ENCODE results near the gene CARS1. TPM values are rescaled to one million over a fixed set of nuclear protein-coding genes. Genes with fewer than 3 reads are reported as not detected.

Gene CARS1
- total RNA-seq, 4 donors from 2014 or later = 29.3 to 50.4 (median 36.4) TPM

DNA sequence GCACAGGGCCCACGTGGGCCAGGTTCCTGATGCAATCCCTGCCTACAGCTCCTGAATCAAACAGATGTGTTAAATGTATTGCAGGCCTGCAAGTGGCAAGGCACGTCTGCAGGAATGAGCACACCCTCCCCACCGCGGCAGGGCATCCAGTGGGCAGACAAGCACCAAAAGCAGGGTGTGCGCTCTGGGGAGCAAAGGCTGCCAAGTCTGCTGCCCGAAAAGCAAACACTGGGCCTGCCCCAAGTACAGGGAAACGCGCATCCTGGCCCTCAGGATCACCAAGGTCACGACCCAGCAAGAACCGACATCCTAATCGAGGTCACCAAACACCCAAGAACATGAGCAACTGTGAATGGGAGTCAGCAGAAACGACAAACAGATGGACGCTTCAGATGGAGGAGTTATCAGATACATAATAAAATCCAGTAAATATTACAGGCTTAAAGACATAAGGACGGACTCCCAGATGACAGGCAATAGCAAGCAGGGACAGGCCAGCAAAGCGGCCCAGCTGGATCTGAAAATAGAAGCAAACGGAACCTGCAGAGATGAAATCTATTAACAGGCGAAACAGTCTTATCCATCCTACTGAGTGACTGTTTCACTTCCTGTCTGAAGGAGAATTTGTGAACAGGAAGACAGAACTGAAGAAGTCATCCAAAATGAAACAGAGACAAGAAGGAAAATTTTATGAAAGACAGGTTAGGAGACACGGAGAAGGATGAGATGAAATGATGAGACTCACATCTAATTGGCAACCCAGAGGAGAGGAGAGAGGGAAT lies 26.7 kb downstream of the CARS1 start:
- TF ChIP-seq POLR2A (IDR thresholded peaks at IDR 0.05) (no peak), EP300 (IDR thresholded peaks at IDR 0.05) (no peak)
- TF ChIP-seq, protein P1, sequence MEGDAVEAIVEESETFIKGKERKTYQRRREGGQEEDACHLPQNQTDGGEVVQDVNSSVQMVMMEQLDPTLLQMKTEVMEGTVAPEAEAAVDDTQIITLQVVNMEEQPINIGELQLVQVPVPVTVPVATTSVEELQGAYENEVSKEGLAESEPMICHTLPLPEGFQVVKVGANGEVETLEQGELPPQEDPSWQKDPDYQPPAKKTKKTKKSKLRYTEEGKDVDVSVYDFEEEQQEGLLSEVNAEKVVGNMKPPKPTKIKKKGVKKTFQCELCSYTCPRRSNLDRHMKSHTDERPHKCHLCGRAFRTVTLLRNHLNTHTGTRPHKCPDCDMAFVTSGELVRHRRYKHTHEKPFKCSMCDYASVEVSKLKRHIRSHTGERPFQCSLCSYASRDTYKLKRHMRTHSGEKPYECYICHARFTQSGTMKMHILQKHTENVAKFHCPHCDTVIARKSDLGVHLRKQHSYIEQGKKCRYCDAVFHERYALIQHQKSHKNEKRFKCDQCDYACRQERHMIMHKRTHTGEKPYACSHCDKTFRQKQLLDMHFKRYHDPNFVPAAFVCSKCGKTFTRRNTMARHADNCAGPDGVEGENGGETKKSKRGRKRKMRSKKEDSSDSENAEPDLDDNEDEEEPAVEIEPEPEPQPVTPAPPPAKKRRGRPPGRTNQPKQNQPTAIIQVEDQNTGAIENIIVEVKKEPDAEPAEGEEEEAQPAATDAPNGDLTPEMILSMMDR (IDR thresholded peaks at IDR 0.05) = no peak
- DNase-seq (ENCODE audit: low spot score in 2 of 2) = no peak
- no peaks in the 10 kb centered on the region for H3K27me3 ChIP-seq
- no peaks in the 10 kb centered on the region for H3K9me3 ChIP-seq
- no peak overlapping the region for H3K27ac ChIP-seq
- H3K36me3 ChIP-seq = peaks cover under 1 to 80% (median 17%) of the 10 kb centered on the region in 3 donors
- no peaks in the 10 kb centered on the region for H3K4me1 ChIP-seq
- no peak overlapping the region for H3K4me3 ChIP-seq
- 70 to 82% methylated on average over 18 of the region's 18 CpGs for WGBS, 2 donors

DNA sequence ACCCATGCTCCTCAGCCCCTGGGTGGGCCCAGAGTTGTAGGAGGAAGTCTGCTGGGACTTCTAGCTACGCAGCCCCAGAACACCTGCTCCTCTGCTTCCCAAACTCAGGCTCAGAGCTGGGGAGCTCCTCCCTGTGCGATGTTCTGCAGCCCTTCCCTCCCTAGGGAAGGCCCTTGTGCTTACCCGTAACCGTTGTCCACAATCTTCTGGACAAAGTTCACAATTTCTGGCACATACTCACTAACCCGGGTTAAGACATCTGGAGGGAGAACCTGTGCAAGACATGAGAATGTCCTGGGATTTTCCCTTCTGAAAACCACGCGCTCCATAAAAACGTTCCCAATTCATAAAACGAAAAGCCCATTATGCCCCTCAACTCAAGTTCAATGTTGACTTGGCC lies 28.4 kb downstream of the CARS1 start:
- WGBS, 2 donors = 86 to 95% methylated on average over 9 of the region's 9 CpGs
- TF ChIP-seq EP300 (IDR thresholded peaks at IDR 0.05) = no peak
- TF ChIP-seq POLR2A (IDR thresholded peaks at IDR 0.05) = no peak
- TF ChIP-seq, protein P1 (IDR thresholded peaks at IDR 0.05) = no peak
- no peak for DNase-seq (ENCODE audit: low spot score in 2 of 2)
- Histone ChIP-seq H3K4me1 (no peaks in the 10 kb centered on the region), H3K27me3 (no peaks in the 10 kb centered on the region), H3K27ac (no peak overlapping the region), H3K36me3 (peaks cover 0 to 83% (median 17%) of the 10 kb centered on the region in 3 donors), H3K9me3 (no peaks in the 10 kb centered on the region), H3K4me3 (no peak overlapping the region)

DNA sequence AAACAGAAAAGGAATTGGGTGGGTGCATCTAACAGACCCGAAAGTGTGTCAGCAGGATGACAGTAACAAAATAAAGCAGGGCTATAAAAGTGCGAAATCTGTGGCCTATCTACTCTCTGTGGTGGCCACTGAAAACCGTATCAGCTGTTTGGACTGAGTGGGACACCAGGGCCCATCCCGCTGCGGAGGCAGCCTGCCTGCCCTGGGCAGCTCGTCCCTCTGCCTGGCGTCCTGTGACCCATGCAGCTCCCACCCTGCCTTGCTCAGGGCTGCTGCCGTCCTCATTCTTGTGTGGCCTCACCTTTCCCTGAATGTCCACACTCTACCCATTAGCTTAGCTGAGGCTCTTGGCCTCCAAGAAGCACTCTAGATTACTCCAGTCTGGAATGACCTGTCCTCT lies 30.4 kb downstream of the CARS1 start:
- H3K27me3 ChIP-seq = no peaks in the 10 kb centered on the region
- H3K4me1 ChIP-seq = peaks cover 0 to 14% (median 0%) of the 10 kb centered on the region in 4 donors
- H3K36me3 ChIP-seq = peaks cover 0 to 72% (median 17%) of the 10 kb centered on the region in 3 donors
- H3K4me3 ChIP-seq = no peak overlapping the region
- no peak overlapping the region for H3K27ac ChIP-seq
- DNase-seq (ENCODE audit: low spot score in 2 of 2) = no peak
- H3K9me3 ChIP-seq = no peaks in the 10 kb centered on the region
- 88 to 90% methylated on average over 8 of the region's 8 CpGs for WGBS, 2 donors
- no peak for TF ChIP-seq EP300 (IDR thresholded peaks at IDR 0.05)
- no peak for TF ChIP-seq POLR2A (IDR thresholded peaks at IDR 0.05)
- TF ChIP-seq, protein P1 (IDR thresholded peaks at IDR 0.05) = no peak

DNA sequence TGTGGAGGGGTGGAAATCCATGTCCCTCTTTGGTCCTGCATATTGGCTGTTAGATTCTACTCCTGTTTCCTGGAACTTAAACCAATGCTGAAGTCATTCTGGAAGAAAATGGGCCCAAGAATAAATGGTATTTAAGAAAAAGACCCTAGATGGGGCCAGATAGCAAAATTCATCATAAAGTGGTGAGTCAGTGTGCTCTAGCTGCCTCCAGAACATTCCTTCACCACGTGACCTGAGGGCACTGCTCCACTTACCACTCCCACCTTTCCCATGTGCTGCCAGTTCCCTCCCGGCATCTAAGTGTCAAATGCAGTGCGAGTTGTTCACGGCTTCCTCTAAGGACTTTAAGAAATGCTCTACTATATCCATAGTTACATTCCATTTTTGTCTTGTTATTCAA lies 34.2 kb downstream of the CARS1 start:
- WGBS, 2 donors = 65 to 79% methylated on average over 4 of the region's 4 CpGs
- Histone ChIP-seq H3K4me1 (peaks cover 0 to 28% (median 0%) of the 10 kb centered on the region in 4 donors), H3K36me3 (peaks cover 0 to 66% (median 5%) of the 10 kb centered on the region in 3 donors), H3K27me3 (no peaks in the 10 kb centered on the region), H3K27ac (peak overlapping the region in 2 of 4 donors; percentile 27 to 54), H3K4me3 (no peak overlapping the region), H3K9me3 (no peaks in the 10 kb centered on the region)
- DNase-seq (ENCODE audit: low spot score in 2 of 2) = no peak
- TF ChIP-seq EP300 (IDR thresholded peaks at IDR 0.05) (no peak), POLR2A (IDR thresholded peaks at IDR 0.05) (no peak)
- TF ChIP-seq, protein P1 (IDR thresholded peaks at IDR 0.05) = no peak

DNA sequence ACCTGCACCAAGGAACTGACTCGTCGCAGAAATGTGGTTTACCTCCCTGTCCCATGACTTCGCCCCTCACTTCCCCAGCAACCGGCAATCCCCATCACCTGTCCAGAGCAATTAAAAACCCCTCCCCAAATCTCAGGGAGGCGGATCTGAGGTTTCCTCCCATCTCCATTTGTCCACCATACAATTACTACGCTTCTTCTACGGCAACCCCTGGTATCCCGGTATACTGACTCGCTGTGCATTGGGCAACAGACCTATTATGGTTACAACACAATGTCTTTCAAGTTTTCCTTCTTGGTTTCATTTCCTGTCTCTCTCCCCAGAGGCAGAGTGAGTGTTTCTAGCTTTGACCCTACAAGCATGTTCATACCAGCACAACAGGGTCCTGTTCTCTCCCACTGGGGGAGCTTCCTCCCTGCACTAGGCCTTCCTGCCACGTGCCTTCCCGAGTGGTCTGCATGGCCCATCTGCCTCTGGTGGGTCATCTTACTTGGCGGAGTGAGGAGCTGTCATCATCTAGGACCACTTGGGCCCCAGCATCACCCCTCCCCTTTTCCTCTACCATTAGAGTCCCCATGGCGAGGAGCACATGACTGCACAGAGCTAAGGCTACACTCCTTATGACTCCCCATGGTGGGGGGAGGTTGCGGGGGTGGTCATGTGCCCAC lies 34.8 kb downstream of the CARS1 start:
- WGBS, 2 donors = 73 to 77% methylated on average over 14 of the region's 14 CpGs
- TF ChIP-seq POLR2A (IDR thresholded peaks at IDR 0.05) (no peak), EP300 (IDR thresholded peaks at IDR 0.05) (peak in 1 of 2 donors; percentile 40)
- TF ChIP-seq, protein P1 (IDR thresholded peaks at IDR 0.05) = no peak
- peaks cover 0 to 28% (median 0%) of the 10 kb centered on the region in 4 donors for H3K4me1 ChIP-seq
- H3K4me3 ChIP-seq = no peak overlapping the region
- H3K36me3 ChIP-seq = peaks cover 0 to 67% (median 5%) of the 10 kb centered on the region in 3 donors
- no peaks in the 10 kb centered on the region for H3K27me3 ChIP-seq
- H3K9me3 ChIP-seq = no peaks in the 10 kb centered on the region
- DNase-seq (ENCODE audit: low spot score in 2 of 2) = no peak
- peak overlapping the region in 2 of 4 donors; percentile 27 to 54 for H3K27ac ChIP-seq

Data from tibial nerve (tissue), 4 donors.